WERI-Rb-1 (cell line): ENCODE measurements around the gene DDIT4L.

ENCODE experiments used
- DNase-seq: peaks from one replicate; pipeline ENCODE4 v3.0.0-alpha.2; 2020
- H3K27ac ChIP-seq: fragments of 250-450 bp; sonication (Bioruptor Pico); 2 replicates; pipeline ENCODE4 v1.5.1; 2020; ENCODE audit warnings: mild to moderate bottlenecking, moderate library complexity
- H3K27me3 ChIP-seq: fragments of 250-450 bp; sonication (Bioruptor Pico); 2 replicates; pipeline ENCODE4 v1.5.1; 2021; ENCODE audit warnings: mild to moderate bottlenecking, low read depth, moderate library complexity; ENCODE audit not compliant: insufficient read depth, severe bottlenecking
- H3K36me3 ChIP-seq: fragments of 250-450 bp; sonication (Bioruptor Pico); 2 replicates; pipeline ENCODE4 v1.5.1; 2020; ENCODE audit warnings: mild to moderate bottlenecking, moderate library complexity
- H3K4me3 ChIP-seq: 2 replicates; pipeline ENCODE4 v1.5.1; 2011; ENCODE audit warnings: low read depth, mild to moderate bottlenecking, control low read depth, low read length
- H3K9me3 ChIP-seq: fragments of 250-450 bp; sonication (Bioruptor Pico); 2 replicates; pipeline ENCODE4 v1.5.1; 2021; ENCODE audit warnings: mild to moderate bottlenecking, moderate library complexity; ENCODE audit not compliant: severe bottlenecking
- TF ChIP-seq, protein P1 (sequence below): IDR thresholded peaks from 2 replicates; pipeline ENCODE4 v1.5.1; 2011; ENCODE audit warnings: low read depth, mild to moderate bottlenecking, control low read depth, inconsistent platforms, low read length

DDIT4L gene

DNA sequence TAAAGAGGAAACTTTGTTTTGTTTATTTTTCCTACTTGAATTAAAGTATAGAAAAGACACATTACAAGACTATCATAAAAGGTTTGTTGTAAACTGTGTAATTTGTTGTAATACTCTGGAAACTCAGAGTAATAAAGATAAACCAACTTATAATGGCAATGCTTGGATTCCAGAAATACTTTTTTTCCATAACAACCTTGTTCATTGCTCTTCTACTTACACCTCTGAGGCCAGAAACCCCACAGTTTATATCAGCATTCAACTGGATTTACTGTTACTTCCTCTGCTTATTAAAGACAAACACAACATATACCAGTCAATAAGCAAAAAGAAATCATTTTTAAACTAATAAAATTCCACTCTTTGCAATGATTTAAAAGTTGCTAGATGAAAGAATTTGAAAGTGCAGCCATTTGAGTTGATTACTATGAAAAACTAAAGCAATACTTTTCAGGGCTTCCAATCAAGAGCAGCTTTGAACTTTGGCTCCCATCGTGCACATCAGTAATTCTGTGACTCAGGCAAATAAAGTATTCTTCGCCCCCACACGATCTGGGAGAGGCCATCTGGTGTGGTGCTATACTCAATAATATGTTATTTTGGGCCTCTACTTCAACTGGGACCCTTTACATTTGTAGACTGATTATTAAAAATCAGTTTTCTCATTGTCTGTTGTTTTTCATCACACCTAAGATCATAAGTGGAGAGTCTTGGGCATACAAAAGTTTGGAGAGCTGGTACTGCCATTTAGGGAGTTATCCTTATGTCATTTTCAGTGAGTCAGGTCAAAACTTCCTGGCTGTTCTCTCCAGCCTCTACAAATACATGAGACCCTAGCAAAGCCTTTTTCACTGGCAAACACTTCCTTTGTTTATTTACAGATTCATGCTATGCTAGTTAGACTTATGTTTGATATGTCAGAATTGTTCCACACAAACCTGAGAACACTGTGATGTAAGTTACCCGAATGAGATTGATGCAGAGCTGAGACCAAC is 20.5 kb downstream of the DDIT4L start:
- no peak overlapping the region for H3K4me3 ChIP-seq
- DNase-seq: no peak
- no peaks in the 10 kb centered on the region for H3K27me3 ChIP-seq
- no peaks in the 10 kb centered on the region for H3K9me3 ChIP-seq
- H3K27ac ChIP-seq: no peak overlapping the region
- TF ChIP-seq, protein P1, sequence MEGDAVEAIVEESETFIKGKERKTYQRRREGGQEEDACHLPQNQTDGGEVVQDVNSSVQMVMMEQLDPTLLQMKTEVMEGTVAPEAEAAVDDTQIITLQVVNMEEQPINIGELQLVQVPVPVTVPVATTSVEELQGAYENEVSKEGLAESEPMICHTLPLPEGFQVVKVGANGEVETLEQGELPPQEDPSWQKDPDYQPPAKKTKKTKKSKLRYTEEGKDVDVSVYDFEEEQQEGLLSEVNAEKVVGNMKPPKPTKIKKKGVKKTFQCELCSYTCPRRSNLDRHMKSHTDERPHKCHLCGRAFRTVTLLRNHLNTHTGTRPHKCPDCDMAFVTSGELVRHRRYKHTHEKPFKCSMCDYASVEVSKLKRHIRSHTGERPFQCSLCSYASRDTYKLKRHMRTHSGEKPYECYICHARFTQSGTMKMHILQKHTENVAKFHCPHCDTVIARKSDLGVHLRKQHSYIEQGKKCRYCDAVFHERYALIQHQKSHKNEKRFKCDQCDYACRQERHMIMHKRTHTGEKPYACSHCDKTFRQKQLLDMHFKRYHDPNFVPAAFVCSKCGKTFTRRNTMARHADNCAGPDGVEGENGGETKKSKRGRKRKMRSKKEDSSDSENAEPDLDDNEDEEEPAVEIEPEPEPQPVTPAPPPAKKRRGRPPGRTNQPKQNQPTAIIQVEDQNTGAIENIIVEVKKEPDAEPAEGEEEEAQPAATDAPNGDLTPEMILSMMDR: no peak
- no peaks in the 10 kb centered on the region for H3K36me3 ChIP-seq

DNA sequence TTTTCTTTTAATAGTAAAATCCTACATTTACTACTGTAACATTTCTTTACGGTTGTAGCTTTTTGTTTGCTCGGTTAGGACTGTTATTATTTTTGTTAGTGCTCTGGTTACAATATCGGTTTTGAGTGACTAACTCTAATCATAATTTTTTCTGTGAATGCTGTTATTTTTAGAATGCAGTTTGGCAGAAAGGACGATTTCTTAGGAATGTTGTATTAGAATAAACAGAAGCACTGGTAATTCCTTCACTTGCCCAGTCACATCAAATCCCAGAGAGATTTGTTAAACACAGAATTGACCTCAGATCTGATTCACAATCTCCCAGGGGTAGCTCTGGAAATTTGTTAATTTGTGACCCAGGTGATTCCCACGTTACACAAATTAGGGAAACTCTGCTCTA is 21.7 kb downstream of the DDIT4L start:
- H3K9me3 ChIP-seq: no peaks in the 10 kb centered on the region
- H3K4me3 ChIP-seq: no peak overlapping the region

DNA sequence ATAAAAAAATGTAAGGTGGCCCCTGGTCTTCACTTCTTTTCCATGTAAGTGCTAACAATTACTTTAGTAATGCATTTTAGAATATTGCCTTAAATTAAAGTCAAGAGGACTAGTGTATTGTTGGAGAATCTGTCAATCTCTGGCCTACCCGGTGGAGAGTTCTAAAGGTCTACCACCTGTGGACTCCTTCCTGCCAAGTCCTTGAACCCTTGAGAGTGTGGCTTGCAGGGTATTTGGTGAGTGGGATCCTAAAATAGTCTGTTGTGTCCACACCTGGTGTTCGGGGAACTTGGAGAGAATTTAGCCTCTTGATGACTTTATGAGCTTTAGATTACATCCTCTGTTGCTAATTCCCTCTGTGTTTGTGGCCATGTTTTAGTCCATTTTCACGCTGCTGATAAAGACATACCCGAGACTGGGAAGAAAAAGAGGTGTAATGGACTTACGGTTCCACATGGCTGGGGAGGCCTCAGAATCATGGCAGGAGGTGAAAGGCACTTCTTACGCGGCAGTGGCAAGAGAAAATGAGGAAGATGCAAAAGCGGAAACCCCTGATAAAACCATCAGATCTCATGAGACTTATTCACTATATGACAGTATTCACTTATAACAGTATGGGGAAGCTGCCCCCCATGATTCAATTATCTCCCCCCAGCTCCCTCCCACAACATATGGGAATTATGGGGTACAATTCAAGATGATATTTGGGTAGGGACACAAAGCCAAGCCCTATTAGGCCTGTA is 23.8 kb downstream of the DDIT4L start:
- TF ChIP-seq, protein P1: no peak
- Histone ChIP-seq H3K9me3 (peaks cover 6% of the 10 kb centered on the region), H3K27ac (no peak overlapping the region), H3K36me3 (no peaks in the 10 kb centered on the region), H3K27me3 (no peaks in the 10 kb centered on the region), H3K4me3 (no peak overlapping the region)
- DNase-seq: no peak

More for the DNA sequence above, 21.7 kb downstream of the DDIT4L start:
- Histone ChIP-seq H3K27me3 (no peaks in the 10 kb centered on the region), H3K36me3 (no peaks in the 10 kb centered on the region), H3K27ac (no peak overlapping the region)
- no peak for DNase-seq
- TF ChIP-seq, protein P1: no peak

DNA sequence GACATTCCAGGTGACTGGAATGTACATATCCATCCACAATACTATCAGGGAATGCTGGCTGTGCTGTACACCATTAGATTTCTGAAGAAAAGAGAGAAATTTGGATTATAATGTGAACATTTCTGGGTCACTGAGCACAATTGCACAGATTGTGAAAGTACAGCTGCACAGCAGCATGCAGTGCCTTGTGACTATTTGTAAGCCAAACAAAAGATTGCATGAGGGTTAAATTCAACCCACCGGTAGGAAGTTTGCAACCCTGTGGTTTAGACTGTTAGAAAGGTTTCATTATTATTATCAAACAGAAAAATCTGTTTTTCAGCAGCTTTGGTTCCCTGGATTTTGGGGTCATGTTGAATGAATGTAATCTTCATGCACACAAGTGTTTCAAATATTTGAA is 24.5 kb downstream of the DDIT4L start:
- Histone ChIP-seq H3K27me3 (no peaks in the 10 kb centered on the region), H3K36me3 (no peaks in the 10 kb centered on the region), H3K27ac (no peak overlapping the region), H3K9me3 (peaks cover 6% of the 10 kb centered on the region), H3K4me3 (no peak overlapping the region)
- TF ChIP-seq, protein P1: no peak
- no peak for DNase-seq

DNA sequence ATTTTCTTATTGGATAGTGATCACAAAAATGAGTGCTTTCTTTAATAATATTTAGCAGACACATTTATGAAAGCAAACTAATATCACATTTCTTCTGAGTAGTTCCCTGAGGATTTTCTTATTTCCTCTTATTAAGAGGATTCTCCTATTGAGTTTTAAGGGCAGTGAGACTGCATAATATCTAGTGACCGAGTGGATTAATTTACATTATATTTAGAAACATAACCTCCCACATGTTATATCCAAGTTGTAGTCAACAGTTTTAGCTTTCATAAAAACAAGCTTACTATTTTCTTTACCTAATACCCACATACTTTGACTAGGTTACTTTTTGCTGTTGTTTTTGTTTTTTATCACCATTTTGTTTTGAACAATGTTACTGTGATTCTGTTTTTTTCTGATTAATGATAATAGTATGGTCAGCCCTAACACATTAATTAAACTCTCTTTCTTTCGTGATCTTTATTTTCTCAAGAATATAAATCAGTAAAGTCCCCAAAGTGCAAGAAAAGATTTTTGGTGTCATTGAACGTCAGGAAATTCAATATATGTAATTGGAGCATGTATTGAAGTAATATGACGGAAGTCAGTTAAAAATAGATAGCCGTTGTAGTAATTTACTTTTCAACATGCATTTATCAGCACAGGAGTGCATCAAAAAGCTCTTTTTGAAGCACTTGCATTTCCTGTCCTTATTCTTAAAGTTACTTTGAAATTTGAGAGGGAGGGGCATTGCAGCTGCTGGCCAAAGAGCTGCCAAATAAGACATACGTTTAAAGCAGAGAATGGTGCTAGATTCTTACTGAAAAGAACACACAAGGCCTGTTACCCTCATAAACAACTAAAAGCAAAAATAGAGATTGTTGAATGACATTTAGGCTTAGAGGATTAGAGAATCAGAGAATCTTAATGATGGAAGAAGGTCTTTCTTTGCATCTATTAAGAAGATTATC is 25.2 kb downstream of the DDIT4L start:
- no peak for DNase-seq
- H3K27ac ChIP-seq: no peak overlapping the region
- peaks cover 6% of the 10 kb centered on the region for H3K9me3 ChIP-seq
- TF ChIP-seq, protein P1: no peak
- H3K27me3 ChIP-seq: no peaks in the 10 kb centered on the region
- no peaks in the 10 kb centered on the region for H3K36me3 ChIP-seq
- no peak overlapping the region for H3K4me3 ChIP-seq
